ENCODE results near the gene RPS19BP1.
"Not testable (repeated sequence)": the region's sequence is repeated elsewhere in the genome, so short reads cannot be mapped to it uniquely, and the experiment has no call there.

RPS19BP1 gene

DNA sequence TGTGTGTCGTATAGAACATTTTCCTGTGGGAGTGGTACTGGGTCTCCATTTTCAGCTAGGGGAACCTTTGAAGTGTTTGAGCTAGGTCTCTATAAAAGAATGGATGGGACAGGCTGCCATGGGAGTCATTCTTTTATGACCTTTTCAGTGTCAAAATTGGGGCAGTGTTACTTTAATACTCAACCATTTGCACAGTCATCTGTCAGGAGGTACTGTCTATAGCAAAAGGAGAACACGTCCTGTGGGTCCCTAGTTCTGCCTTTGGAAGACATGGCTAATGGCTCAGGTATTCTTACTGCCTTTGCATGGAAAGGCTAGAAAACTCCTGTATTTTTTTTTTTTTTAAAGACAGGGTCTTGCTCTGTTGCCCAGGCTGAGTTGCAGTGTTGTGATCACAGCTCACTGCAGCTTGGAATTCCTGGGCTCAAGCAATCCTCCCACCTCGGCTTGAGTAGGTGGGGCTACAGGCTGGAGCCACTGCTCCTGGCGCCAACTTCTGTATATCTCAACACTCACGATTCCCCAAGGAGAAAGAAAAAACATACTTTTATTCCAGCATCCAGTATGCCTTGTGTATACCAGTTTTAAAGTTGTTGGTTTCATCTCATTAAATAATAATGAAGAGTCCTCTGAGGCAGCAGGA is 14.3 kb downstream of the RPS19BP1 start:
- Histone ChIP-seq H3K36me3 (ENCODE audit: insufficient read depth, low read length) (peaks cover 39% of the 10 kb centered on the region), H3K9me3 (ENCODE audit: control insufficient read depth, insufficient read depth, low read length) (no peaks in the 10 kb centered on the region)

GRCh38 chr22:39517470-39517869 is 15.1 kb downstream of the RPS19BP1 start:
- Histone ChIP-seq H3K9me3 (ENCODE audit: control insufficient read depth, insufficient read depth, low read length) (no peaks in the 10 kb centered on the region), H3K36me3 (ENCODE audit: insufficient read depth, low read length) (peaks cover 32% of the 10 kb centered on the region), H3K9ac (ENCODE audit: low read depth, low read length) (no peak overlapping the region), H3K4me1 (ENCODE audit: insufficient read depth, low read length) (peaks cover 6% of the 10 kb centered on the region)

More for the DNA sequence above, 14.3 kb downstream of the RPS19BP1 start:
- H3K9ac ChIP-seq (ENCODE audit: low read depth, low read length): peak overlapping the region; percentile 99; the same call in 1 of the 2 replicates
- H3K4me1 ChIP-seq (ENCODE audit: insufficient read depth, low read length): peaks cover 6% of the 10 kb centered on the region

DNA sequence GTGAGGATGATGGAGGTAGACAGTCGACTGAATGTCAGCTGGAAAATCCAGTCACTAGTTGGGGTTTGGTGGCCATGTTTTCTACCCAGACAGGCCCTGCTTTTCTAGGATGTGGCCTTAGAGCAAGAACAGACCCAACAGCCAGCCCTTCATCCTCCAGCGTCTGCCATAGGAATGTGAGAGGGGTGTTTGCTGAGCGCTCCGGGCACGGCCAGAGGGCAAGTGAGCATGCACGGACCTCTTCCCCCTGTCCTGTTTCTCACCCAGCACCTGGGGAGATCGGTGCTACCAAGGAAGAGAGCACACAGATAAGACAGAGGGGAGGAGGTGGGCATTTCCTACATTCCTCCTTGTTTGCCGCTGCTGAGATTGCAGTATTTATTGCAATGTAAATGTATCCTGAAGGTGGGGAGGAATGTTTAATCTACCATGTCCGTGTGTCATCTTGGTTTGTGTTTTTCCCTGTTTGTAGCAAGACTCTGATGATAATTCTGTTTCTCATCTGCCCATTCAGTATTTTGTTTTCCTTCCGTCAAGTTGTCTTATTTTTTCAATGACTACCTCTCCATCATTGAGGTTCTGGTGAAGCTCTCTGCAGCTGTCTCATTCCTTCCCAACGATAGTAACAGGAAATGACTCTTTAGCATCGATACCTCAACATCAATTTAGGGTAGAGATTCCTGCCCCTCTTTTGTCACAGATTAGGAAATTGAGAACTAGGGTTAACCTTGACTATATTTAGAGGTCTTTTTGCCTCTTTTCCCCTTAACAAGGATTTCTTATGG is 17.1 kb downstream of the RPS19BP1 start:
- peaks cover 28% of the 10 kb centered on the region for H3K36me3 ChIP-seq (ENCODE audit: insufficient read depth, low read length)
- no peaks in the 10 kb centered on the region for H3K9me3 ChIP-seq (ENCODE audit: control insufficient read depth, insufficient read depth, low read length)
- H3K4me1 ChIP-seq (ENCODE audit: insufficient read depth, low read length): peaks cover 6% of the 10 kb centered on the region
- H3K9ac ChIP-seq (ENCODE audit: low read depth, low read length): no peak overlapping the region

- H3K9ac ChIP-seq (ENCODE audit: low read depth, low read length): no peak overlapping the region
- peaks cover 6% of the 10 kb centered on the region for H3K4me1 ChIP-seq (ENCODE audit: insufficient read depth, low read length)
- H3K9me3 ChIP-seq (ENCODE audit: control insufficient read depth, insufficient read depth, low read length): no peaks in the 10 kb centered on the region
- peaks cover 28% of the 10 kb centered on the region for H3K36me3 ChIP-seq (ENCODE audit: insufficient read depth, low read length)
Observed at GRCh38 chr22:39514373-39514973, 18.1 kb downstream of the RPS19BP1 start.

GRCh38 chr22:39513791-39514190 is 18.8 kb downstream of the RPS19BP1 start:
- no peaks in the 10 kb centered on the region for H3K9me3 ChIP-seq (ENCODE audit: control insufficient read depth, insufficient read depth, low read length)
- H3K4me1 ChIP-seq (ENCODE audit: insufficient read depth, low read length): peaks cover 3% of the 10 kb centered on the region
- peaks cover 28% of the 10 kb centered on the region for H3K36me3 ChIP-seq (ENCODE audit: insufficient read depth, low read length)
- no peak overlapping the region for H3K9ac ChIP-seq (ENCODE audit: low read depth, low read length)

DNA sequence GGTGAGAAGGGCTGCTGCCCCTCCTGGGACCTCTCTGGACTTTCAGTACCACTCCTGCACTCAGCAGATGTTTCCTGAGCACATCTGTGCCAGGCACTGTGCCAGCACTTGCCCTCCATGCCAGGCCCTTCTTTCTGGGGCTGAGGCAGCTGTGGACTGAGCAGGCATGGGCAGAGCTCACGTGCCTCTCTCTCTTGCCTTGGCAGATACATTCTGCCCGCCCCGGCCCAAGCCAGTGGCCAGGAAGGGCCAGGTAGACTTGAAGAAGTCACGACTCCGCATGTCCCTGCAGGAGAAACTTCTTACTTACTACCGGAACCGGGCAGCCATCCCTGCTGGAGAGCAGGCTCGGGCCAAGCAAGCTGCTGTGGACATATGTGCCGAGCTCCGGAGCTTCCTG is 20.5 kb downstream of the RPS19BP1 start:
- Histone ChIP-seq H3K4me1 (ENCODE audit: insufficient read depth, low read length) (no peaks in the 10 kb centered on the region), H3K36me3 (ENCODE audit: insufficient read depth, low read length) (peaks cover 32% of the 10 kb centered on the region), H3K9me3 (ENCODE audit: control insufficient read depth, insufficient read depth, low read length) (no peaks in the 10 kb centered on the region), H3K9ac (ENCODE audit: low read depth, low read length) (no peak overlapping the region)

DNA sequence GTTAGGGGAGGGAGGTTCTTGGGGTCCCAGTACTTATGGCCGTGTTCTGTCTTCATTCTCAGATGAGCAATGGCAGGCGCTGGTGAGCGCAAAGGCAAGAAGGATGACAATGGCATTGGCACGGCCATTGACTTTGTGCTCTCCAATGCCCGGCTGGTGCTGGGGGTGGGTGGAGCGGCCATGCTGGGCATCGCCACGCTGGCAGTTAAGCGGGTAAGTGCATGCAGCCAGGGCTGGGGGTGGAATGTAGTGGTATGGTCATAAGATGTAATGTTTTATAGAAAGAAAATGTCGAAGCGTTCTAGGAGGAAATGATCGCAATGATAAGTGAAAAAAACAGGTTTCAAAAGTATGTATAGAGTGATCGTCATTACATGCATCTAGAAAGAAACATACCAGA is 21.3 kb downstream of the RPS19BP1 start:
- H3K36me3 ChIP-seq (ENCODE audit: insufficient read depth, low read length): peaks cover 34% of the 10 kb centered on the region
- H3K9me3 ChIP-seq (ENCODE audit: control insufficient read depth, insufficient read depth, low read length): no peaks in the 10 kb centered on the region
- no peak overlapping the region for H3K9ac ChIP-seq (ENCODE audit: low read depth, low read length)
- H3K4me1 ChIP-seq (ENCODE audit: insufficient read depth, low read length): no peaks in the 10 kb centered on the region

- Histone ChIP-seq H3K36me3 (ENCODE audit: insufficient read depth, low read length) (peaks cover 39% of the 10 kb centered on the region), H3K9me3 (ENCODE audit: control insufficient read depth, insufficient read depth, low read length) (no peaks in the 10 kb centered on the region), H3K9ac (ENCODE audit: low read depth, low read length) (no peak overlapping the region), H3K4me1 (ENCODE audit: insufficient read depth, low read length) (no peaks in the 10 kb centered on the region)
Observed at GRCh38 chr22:39510529-39511149, 21.9 kb downstream of the RPS19BP1 start.

GRCh38 chr22:39508393-39508792 is 24.2 kb downstream of the RPS19BP1 start:
- Histone ChIP-seq H3K4me1 (ENCODE audit: insufficient read depth, low read length) (peaks cover under 1% of the 10 kb centered on the region; the same call in 1 of the 2 replicates), H3K36me3 (ENCODE audit: insufficient read depth, low read length) (peaks cover 29% of the 10 kb centered on the region), H3K9me3 (ENCODE audit: control insufficient read depth, insufficient read depth, low read length) (no peaks in the 10 kb centered on the region), H3K9ac (ENCODE audit: low read depth, low read length) (no peak overlapping the region)

GRCh38 chr22:39507021-39507420 is 25.5 kb downstream of the RPS19BP1 start:
- H3K9me3 ChIP-seq (ENCODE audit: control insufficient read depth, insufficient read depth, low read length); H3K4me1 ChIP-seq (ENCODE audit: insufficient read depth, low read length); H3K9ac ChIP-seq (ENCODE audit: low read depth, low read length): not testable (repeated sequence)
- peaks cover 22% of the 10 kb centered on the region for H3K36me3 ChIP-seq (ENCODE audit: insufficient read depth, low read length)

GRCh38 chr22:39504071-39504470 is 28.5 kb downstream of the RPS19BP1 start:
- Histone ChIP-seq H3K9me3 (ENCODE audit: control insufficient read depth, insufficient read depth, low read length) (no peaks in the 10 kb centered on the region), H3K36me3 (ENCODE audit: insufficient read depth, low read length) (peaks cover 18% of the 10 kb centered on the region), H3K9ac (ENCODE audit: low read depth, low read length) (no peak overlapping the region), H3K4me1 (ENCODE audit: insufficient read depth, low read length) (peaks cover 9% of the 10 kb centered on the region; the same call in 1 of the 2 replicates)

DNA sequence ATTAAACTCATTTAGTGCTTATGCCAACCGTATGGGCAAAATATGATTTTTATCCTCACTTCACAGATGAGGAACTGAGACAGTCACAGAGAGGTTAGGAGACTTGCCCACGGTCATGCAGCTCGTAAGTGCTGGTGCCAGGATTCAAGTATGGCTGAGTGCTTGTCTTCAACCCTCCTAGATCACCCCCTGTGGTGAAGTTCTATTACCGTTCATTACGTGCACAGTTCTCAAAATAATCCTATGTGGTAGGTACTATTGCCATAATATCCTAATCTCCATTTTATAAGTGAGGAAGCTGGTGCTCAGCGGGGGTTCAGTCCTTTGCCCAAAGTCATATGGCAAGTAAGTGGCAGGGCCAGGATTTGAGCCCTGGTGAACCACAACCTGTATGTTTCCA is 28.9 kb downstream of the RPS19BP1 start:
- Histone ChIP-seq H3K9me3 (ENCODE audit: control insufficient read depth, insufficient read depth, low read length) (no peaks in the 10 kb centered on the region), H3K4me1 (ENCODE audit: insufficient read depth, low read length) (peaks cover 9% of the 10 kb centered on the region; the same call in 1 of the 2 replicates), H3K36me3 (ENCODE audit: insufficient read depth, low read length) (peaks cover 18% of the 10 kb centered on the region), H3K9ac (ENCODE audit: low read depth, low read length) (no peak overlapping the region)

GRCh38 chr22:39502789-39503409 is 29.6 kb downstream of the RPS19BP1 start:
- Histone ChIP-seq H3K36me3 (ENCODE audit: insufficient read depth, low read length) (peaks cover 16% of the 10 kb centered on the region), H3K9me3 (ENCODE audit: control insufficient read depth, insufficient read depth, low read length) (no peaks in the 10 kb centered on the region), H3K9ac (ENCODE audit: low read depth, low read length) (peak overlapping the region; percentile 63), H3K4me1 (ENCODE audit: insufficient read depth, low read length) (peaks cover 9% of the 10 kb centered on the region; the same call in 1 of the 2 replicates)
